Sigmoid colon (tissue), 7 donors: Measurements from ENCODE around the gene SLC5A2. TPM values are rescaled to one million over a fixed set of nuclear protein-coding genes. Genes with fewer than 3 reads are reported as not detected.

Source experiments
- DNase-seq: peaks from one replicate; pipeline ENCODE4 v3.0.0-alpha.2; 2019
- H3K27ac ChIP-seq, 4 donors: fragments of 200-600 bp; sonication (generic); one replicate each; pipeline ENCODE4 v1.5.1; 2016 to 2019; ENCODE audit warnings: mild to moderate bottlenecking in 1 of 4
- H3K27me3 ChIP-seq, 3 donors: fragments of 200-600 bp; sonication (generic); one replicate each; pipeline ENCODE4 v1.5.1; 2019; ENCODE audit warnings: mild to moderate bottlenecking in 1 of 3
- H3K36me3 ChIP-seq, 4 donors: fragments of 200-600 bp; sonication (generic); one replicate each; pipeline ENCODE4 v1.5.1; 2016 to 2019
- H3K4me1 ChIP-seq, 4 donors: fragments of 200-600 bp; sonication (generic); one replicate each; pipeline ENCODE4 v1.5.1; 2017 to 2019
- H3K4me3 ChIP-seq, 4 donors: fragments of 200-600 bp; sonication (generic); one replicate each; pipeline ENCODE4 v1.5.1; 2017 to 2019; ENCODE audit warnings: mild to moderate bottlenecking in 2 of 4, moderate library complexity in 1 of 4
- H3K9me3 ChIP-seq, 4 donors: fragments of 200-600 bp in 3 of 4; sonication (generic) in 3 of 4; one replicate each; pipeline versions ENCODE4 v1.5.1 to v1.6.1; 2013 to 2019
- EP300 ChIP-seq, 4 donors: sonication (generic); formaldehyde crosslinking; IDR thresholded peaks; one replicate each; pipeline ENCODE4 v1.6.1; 2017; ENCODE audit warnings: antibody characterized with exemption in 4 of 4
- POLR2A ChIP-seq, 2 donors: fragments of 450-650 bp; IDR thresholded peaks; one replicate each; pipeline ENCODE4 v1.6.1; 2016; ENCODE audit warnings: antibody characterized with exemption in 2 of 2, mild to moderate bottlenecking in 2 of 2, moderate library complexity in 2 of 2
- POLR2AphosphoS5 ChIP-seq, 4 donors: sonication (generic); formaldehyde crosslinking; IDR thresholded peaks; one replicate each; pipeline ENCODE4 v1.6.1; 2017; ENCODE audit warnings: antibody characterized with exemption in 4 of 4
- WGBS, 2 donors: extraction: QIAGEN DNeasy Blood & Tissue Kit; methylation state at CpG; one replicate each; pipeline ENCODE4 v1.1.7; 2013; 5-methylcytosine and 5-hydroxymethylcytosine counted together
- intact Hi-C: fragments of 100-400 bp; cut with DNase I; formaldehyde crosslinking; loops from one replicate; pipeline ENCODE4 v1.15.1; 2023
- polyA plus RNA-seq, 3 donors: library from polyadenylated mRNA; stranded (reverse); fragments of 200-250 nt; gene quantifications; one replicate each; pipeline ENCODE4 v1.2.3, GENCODE V29; 2013
- total RNA-seq, 4 donors: library from RNA; depleted of rRNA; stranded (reverse); fragments of >200 nt; gene quantifications; one replicate each; pipeline ENCODE4 v1.1.0, GENCODE V29; 2016
- TF ChIP-seq, protein P1 (sequence below), 4 experiments: fragments of 450-650 bp in 3 of 4; fragments of 200-600 bp in 1 of 4; IDR thresholded peaks; one replicate each; pipeline ENCODE4 v1.5.1; 2016 to 2019; ENCODE audit warnings: antibody characterized with exemption in 4 of 4, mild to moderate bottlenecking in 3 of 4, moderate library complexity in 2 of 4
- donor health status: healthy with polysubstance abuse.
- donor health status: Bipolar disorder and iron deficiency.
- donor health status: healthy.

SLC5A2 gene
- total and polyA plus RNA-seq, 7 donors = 0.49 to 1.9 (median 0.71) TPM

- DNase-seq = peak; percentile 63
- intact Hi-C loops = loop anchor here (1.0 kb wide), 1 partner anchor 11 kb away; no protein-coding TSS in a partner anchor
- peak overlapping the region; percentile 97 to 100 (median 100) for H3K27ac ChIP-seq
- peak overlapping the region in 3 of 4 donors; percentile 19 to 77 (median 75) for H3K4me3 ChIP-seq
- H3K27me3 ChIP-seq = no peaks in the 10 kb centered on the region
- peaks cover 6 to 38% (median 19%) of the 10 kb centered on the region in 4 donors for H3K36me3 ChIP-seq
- peaks cover 0 to 39% (median 33%) of the 10 kb centered on the region in 4 donors for H3K4me1 ChIP-seq
- no peaks in the 10 kb centered on the region for H3K9me3 ChIP-seq
- no peak for TF ChIP-seq POLR2AphosphoS5 (IDR thresholded peaks at IDR 0.05)
- TF ChIP-seq EP300 (IDR thresholded peaks at IDR 0.05) = no peak
- TF ChIP-seq, protein P1, sequence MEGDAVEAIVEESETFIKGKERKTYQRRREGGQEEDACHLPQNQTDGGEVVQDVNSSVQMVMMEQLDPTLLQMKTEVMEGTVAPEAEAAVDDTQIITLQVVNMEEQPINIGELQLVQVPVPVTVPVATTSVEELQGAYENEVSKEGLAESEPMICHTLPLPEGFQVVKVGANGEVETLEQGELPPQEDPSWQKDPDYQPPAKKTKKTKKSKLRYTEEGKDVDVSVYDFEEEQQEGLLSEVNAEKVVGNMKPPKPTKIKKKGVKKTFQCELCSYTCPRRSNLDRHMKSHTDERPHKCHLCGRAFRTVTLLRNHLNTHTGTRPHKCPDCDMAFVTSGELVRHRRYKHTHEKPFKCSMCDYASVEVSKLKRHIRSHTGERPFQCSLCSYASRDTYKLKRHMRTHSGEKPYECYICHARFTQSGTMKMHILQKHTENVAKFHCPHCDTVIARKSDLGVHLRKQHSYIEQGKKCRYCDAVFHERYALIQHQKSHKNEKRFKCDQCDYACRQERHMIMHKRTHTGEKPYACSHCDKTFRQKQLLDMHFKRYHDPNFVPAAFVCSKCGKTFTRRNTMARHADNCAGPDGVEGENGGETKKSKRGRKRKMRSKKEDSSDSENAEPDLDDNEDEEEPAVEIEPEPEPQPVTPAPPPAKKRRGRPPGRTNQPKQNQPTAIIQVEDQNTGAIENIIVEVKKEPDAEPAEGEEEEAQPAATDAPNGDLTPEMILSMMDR (IDR thresholded peaks at IDR 0.05) = peak in 3 of 4 experiments; percentile 36 to 49 (median 40)
- WGBS, 2 donors = 46 to 55% methylated on average over 8 of the region's 8 CpGs
Measured at GRCh38 chr16:31460582-31461002, 22.3 kb upstream of the SLC5A2 start.

DNA sequence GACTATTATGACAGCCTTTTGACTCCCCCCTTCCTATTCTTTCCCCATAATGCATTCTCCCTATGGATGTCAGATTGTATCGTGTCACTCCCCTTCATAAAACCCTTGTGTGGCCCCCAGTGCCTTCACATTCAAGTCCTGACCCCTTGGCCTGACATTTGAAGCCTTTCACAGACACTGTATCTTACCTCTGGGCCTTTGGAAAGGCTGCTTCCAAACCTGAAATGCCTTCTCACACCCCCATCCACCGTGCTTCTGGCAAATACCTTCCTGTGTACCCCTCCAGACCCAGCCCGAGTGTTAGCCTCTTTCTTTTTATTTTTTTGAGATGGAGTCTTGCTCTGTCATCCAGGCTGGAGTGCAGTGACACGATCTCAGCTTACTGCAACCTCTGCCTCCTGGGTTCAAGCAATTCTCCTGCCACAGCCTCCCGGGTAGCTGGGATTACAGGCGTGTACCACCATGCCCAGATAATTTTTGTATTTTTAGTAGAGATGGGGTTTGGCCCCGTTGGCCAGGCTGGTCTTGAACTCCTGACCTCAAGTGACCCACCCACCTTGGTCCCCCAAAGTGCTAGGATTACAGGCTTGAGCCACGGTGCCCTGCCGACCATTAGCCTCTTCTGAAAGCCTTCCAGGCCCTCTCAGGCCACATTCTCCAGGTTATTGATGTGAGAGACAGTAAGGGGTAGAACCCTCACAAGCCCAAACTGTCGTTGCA, 21.6 kb upstream of the SLC5A2 start:
- TF ChIP-seq POLR2AphosphoS5 (IDR thresholded peaks at IDR 0.05) (no peak), POLR2A (IDR thresholded peaks at IDR 0.05) (no peak), EP300 (IDR thresholded peaks at IDR 0.05) (no peak)
- TF ChIP-seq, protein P1 (IDR thresholded peaks at IDR 0.05) = no peak
- WGBS, 2 donors = 90 to 92% methylated on average over 10 of the region's 10 CpGs
- Histone ChIP-seq H3K27me3 (no peaks in the 10 kb centered on the region), H3K36me3 (peaks cover 12 to 46% (median 25%) of the 10 kb centered on the region in 4 donors), H3K4me1 (peaks cover 0 to 33% (median 26%) of the 10 kb centered on the region in 4 donors), H3K27ac (peak overlapping the region in 2 of 4 donors; percentile 4 to 100), H3K4me3 (no peak overlapping the region), H3K9me3 (no peaks in the 10 kb centered on the region)
- peak; percentile 60 for DNase-seq
- intact Hi-C loops = no loop called here

DNA sequence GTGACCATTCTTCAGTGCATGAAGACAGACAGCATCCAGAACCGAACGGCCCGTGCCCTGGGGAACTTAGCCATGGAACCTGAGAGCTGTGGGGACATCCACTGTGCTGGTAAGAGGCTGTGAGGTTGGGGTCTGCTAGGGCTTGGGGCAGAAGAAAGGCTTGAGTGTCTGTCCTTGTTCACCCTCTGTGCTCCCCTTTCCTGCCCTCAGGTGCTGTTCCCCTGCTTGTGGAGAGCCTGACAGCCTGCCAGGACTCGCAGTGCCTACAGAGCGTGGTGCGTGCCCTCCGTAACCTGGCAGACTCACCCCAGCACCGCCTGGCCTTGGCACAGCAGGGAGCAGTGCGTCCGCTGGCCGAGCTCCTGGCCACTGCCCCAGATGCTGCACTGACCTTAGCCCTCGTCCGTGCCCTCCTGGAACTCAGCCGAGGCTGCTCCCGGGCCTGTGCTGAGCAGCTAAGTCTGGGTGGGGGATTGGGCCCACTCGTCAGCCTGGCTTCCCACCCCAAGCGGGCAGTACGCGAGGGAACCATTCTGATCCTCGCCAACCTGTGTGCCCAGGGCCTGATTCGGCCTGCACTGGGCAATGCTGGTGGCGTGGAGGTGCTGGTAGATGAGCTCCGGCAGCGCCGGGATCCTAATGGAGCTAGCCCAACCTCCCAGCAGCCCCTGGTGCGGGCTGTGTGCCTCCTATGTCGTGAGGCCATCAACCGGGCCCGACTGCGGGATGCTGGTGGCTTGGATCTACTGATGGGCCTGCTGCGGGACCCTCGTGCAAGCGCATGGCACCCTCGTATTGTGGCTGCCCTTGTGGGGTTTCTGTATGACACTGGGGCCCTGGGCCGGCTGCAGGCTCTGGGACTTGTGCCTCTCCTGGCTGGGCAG, 20.8 kb upstream of the SLC5A2 start:
- peaks cover 0 to 25% (median 18%) of the 10 kb centered on the region in 4 donors for H3K4me1 ChIP-seq
- intact Hi-C loops = no loop called here
- WGBS, 2 donors = 95 to 96% methylated on average over 35 of the region's 35 CpGs
- peak; percentile 64 for DNase-seq
- no peaks in the 10 kb centered on the region for H3K9me3 ChIP-seq
- TF ChIP-seq EP300 (IDR thresholded peaks at IDR 0.05) (no peak), POLR2AphosphoS5 (IDR thresholded peaks at IDR 0.05) (no peak), POLR2A (IDR thresholded peaks at IDR 0.05) (no peak)
- TF ChIP-seq, protein P1 (IDR thresholded peaks at IDR 0.05) = no peak
- no peak overlapping the region for H3K4me3 ChIP-seq
- no peak overlapping the region for H3K27ac ChIP-seq
- H3K27me3 ChIP-seq = no peaks in the 10 kb centered on the region
- H3K36me3 ChIP-seq = peaks cover 12 to 54% (median 32%) of the 10 kb centered on the region in 4 donors

DNA sequence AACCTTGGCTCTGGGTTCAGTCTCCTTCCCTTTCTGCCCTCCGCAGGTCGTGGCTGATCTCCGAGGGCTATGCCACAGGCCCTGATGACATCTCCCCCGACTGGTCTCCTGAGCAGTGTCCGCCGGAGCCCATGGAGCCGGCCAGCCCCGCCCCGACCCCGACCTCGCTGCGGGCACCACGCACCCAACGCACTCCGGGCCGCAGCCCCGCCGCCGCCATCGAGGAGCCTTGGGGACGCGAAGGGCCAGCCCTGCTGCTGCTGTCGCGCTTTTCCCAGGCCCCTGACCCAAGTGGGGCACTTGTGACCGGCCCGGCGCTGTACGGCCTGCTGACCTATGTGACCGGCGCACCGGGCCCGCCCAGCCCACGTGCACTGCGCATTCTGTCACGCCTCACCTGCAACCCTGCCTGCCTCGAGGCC, 18.6 kb upstream of the SLC5A2 start:
- 94 to 96% methylated on average over 36 of the region's 36 CpGs for WGBS, 2 donors
- Histone ChIP-seq H3K4me3 (no peak overlapping the region), H3K36me3 (peaks cover 12 to 56% (median 32%) of the 10 kb centered on the region in 4 donors), H3K27me3 (no peaks in the 10 kb centered on the region), H3K27ac (no peak overlapping the region), H3K4me1 (peaks cover 0 to 13% (median 8%) of the 10 kb centered on the region in 4 donors), H3K9me3 (no peaks in the 10 kb centered on the region)
- DNase-seq = no peak
- intact Hi-C loops = no loop called here
- TF ChIP-seq POLR2A (IDR thresholded peaks at IDR 0.05) = no peak
- no peak for TF ChIP-seq EP300 (IDR thresholded peaks at IDR 0.05)
- TF ChIP-seq, protein P1 (IDR thresholded peaks at IDR 0.05) = no peak
- no peak for TF ChIP-seq POLR2AphosphoS5 (IDR thresholded peaks at IDR 0.05)
